NCI-H2227 treated with DMSO at 0.1 percent for 48 hours (cell line): ENCODE data around the gene STXBP6.
"Not testable (repeated sequence)": the region's sequence is repeated elsewhere in the genome, so short reads cannot be mapped to it uniquely, and the experiment has no call there.

ENCODE experiments used
- DNase-seq: peaks from one replicate; lab custom pipeline; 2025; lab: John Stamatoyannopoulos, UW

Gene STXBP6

GRCh38 chr14:24986206-24986893 lies 63.6 kb downstream of the STXBP6 start:
- no peak for DNase-seq

- no peak for DNase-seq
These were observed 64.9 kb downstream of the STXBP6 start for GRCh38 chr14:24984846-24985589.

GRCh38 chr14:24982472-24983155 lies 67.3 kb downstream of the STXBP6 start:
- DNase-seq: no peak

GRCh38 chr14:24979725-24980239 lies 70.2 kb downstream of the STXBP6 start:
- no peak for DNase-seq

GRCh38 chr14:24978862-24979724 lies 70.9 kb downstream of the STXBP6 start:
- no peak for DNase-seq

- DNase-seq: no peak
These were observed 73.3 kb downstream of the STXBP6 start for GRCh38 chr14:24976602-24977001.

- DNase-seq: no peak
These were observed 74.6 kb downstream of the STXBP6 start for GRCh38 chr14:24975393-24975792.

- DNase-seq: no peak
These were observed 75.2 kb downstream of the STXBP6 start for GRCh38 chr14:24974591-24975374.

GRCh38 chr14:24972844-24973243 lies 77.1 kb downstream of the STXBP6 start:
- DNase-seq: no peak

- no peak for DNase-seq
These were observed 78.7 kb downstream of the STXBP6 start for GRCh38 chr14:24971255-24971654.

- DNase-seq: no peak
These were observed 83.4 kb downstream of the STXBP6 start for GRCh38 chr14:24966579-24966964.

GRCh38 chr14:24965934-24966578 lies 83.9 kb downstream of the STXBP6 start:
- no peak for DNase-seq

- no peak for DNase-seq
These were observed 84.4 kb downstream of the STXBP6 start for GRCh38 chr14:24965578-24965933.

GRCh38 chr14:24964591-24964990 lies 85.4 kb downstream of the STXBP6 start:
- DNase-seq: no peak

- no peak for DNase-seq
These were observed 85.9 kb downstream of the STXBP6 start for GRCh38 chr14:24964048-24964447.

GRCh38 chr14:24962118-24962517 lies 87.8 kb downstream of the STXBP6 start:
- DNase-seq: not testable (repeated sequence)

GRCh38 chr14:24960816-24961215 lies 89.1 kb downstream of the STXBP6 start:
- no peak for DNase-seq

- no peak for DNase-seq
These were observed 90.1 kb downstream of the STXBP6 start for GRCh38 chr14:24959791-24960331.

GRCh38 chr14:24958271-24958670 lies 91.7 kb downstream of the STXBP6 start:
- no peak for DNase-seq

GRCh38 chr14:24957814-24958213 lies 92.1 kb downstream of the STXBP6 start:
- DNase-seq: no peak
